Measurements from ENCODE around the gene AOPEP. TPM values are rescaled to one million over a fixed set of nuclear protein-coding genes. Genes with fewer than 3 reads are reported as not detected.

AOPEP gene
- total RNA-seq, 1 experiment from 2014 or later = 89.5 TPM

DNA sequence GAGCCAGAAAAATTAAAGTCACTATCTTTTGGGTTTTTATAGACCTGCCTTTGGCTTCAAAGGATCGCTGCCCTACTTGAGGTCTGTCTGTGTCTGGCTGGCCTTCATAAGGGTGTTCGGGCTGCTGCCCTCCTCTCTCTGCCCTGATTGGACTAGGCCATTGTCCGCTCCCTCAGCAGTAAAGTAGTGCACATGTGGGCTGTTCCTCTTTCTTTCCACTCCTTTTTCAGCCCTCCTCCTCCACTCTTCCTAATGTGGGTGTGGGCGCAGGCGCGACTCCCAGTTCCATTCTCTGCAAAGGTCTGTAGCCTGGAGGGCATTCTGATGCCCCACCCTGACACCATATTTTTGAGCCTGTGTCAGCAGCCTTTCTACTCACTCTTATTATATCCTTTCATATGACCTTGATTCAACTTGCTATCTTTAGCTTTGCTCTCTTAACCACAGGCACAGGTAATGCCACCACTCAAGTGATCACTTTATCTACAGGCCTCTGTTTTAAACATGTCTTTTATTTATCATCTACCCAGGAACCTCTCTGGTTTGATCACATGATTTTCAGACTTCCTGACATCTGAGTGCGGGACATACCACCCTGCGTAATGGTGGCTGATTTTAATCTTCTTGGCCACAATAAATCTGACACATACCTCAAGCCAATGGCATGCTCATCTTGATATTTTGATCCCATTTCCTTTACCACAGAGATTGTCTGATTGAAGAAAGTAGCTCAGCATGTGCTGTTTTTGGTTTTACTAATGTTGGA, 144.5 kb downstream of the AOPEP start:
- peaks cover 7% of the 10 kb centered on the region for H3K36me3 Mint-ChIP-seq (ENCODE audit: insufficient read depth, unreplicated experiment)
- no peaks in the 10 kb centered on the region for H3K27me3 Mint-ChIP-seq (ENCODE audit: unreplicated experiment)
- intact Hi-C loops (cut with micrococcal nuclease; ENCODE audit: unreplicated experiment) = no loop called here
- no peak for TF ChIP-seq CTCF (IDR thresholded peaks at IDR 0.05; ENCODE audit: unreplicated experiment)
- peak overlapping the region; percentile 67 for H3K27ac Mint-ChIP-seq (ENCODE audit: unreplicated experiment)
- CTCF ChIA-PET = no interaction called here
- no TSS peak for BruUV-seq (replicated peaks)
- H3K4me3 Mint-ChIP-seq (ENCODE audit: low read depth, unreplicated experiment) = no peak overlapping the region
- H3K4me1 Mint-ChIP-seq (ENCODE audit: low read depth, unreplicated experiment) = peaks cover 36% of the 10 kb centered on the region
- H3K9me3 Mint-ChIP-seq (ENCODE audit: low read depth, unreplicated experiment) = no peaks in the 10 kb centered on the region
- DNase-seq = no peak

DNA sequence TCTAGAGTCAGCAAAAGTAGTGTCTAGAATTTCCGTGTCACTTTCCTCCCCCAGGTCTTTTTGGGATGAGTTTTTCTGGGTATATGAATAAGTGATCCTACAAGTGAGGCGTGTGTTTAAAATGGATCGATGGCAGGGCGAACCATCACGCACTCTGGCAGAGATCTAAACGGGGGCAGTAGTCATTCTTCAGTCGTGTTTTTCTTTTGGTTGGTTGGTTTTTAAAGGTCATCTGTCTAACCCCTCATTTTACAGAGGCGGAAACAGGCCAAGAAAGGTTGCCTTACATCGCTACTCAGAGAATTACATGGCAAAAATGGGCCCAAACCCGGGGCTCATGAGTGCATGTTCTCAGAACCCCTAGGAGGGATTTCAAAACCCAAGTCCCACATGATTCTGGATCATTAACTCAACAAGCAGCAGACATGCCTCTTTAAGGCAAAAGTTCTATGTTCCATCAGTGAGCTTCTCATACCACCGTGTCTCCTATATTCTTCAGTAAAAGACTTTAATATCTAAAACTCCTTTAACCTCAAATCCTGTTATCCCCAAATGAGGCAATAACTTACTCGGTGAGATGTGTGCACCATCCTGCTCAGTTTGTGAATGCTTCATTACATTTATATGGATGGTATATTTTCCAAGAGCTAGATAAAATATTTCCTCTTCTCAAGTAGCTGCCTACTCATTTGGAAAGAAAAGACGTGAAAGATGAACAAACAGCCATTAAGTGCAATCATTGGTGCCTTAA, 145.8 kb downstream of the AOPEP start:
- no peaks in the 10 kb centered on the region for H3K9me3 Mint-ChIP-seq (ENCODE audit: low read depth, unreplicated experiment)
- H3K27ac Mint-ChIP-seq (ENCODE audit: unreplicated experiment) = no peak overlapping the region
- H3K27me3 Mint-ChIP-seq (ENCODE audit: unreplicated experiment) = no peaks in the 10 kb centered on the region
- intact Hi-C loops (cut with micrococcal nuclease; ENCODE audit: unreplicated experiment) = no loop called here
- no TSS peak for BruUV-seq (replicated peaks)
- DNase-seq = no peak
- CTCF ChIA-PET = interaction anchor here (0.6 kb wide), 1 partner anchor 47 kb away, joined by 3 read pairs; no protein-coding TSS in a partner anchor
- H3K36me3 Mint-ChIP-seq (ENCODE audit: insufficient read depth, unreplicated experiment) = peaks cover 7% of the 10 kb centered on the region
- H3K4me1 Mint-ChIP-seq (ENCODE audit: low read depth, unreplicated experiment) = peaks cover 36% of the 10 kb centered on the region
- H3K4me3 Mint-ChIP-seq (ENCODE audit: low read depth, unreplicated experiment) = no peak overlapping the region
- no peak for TF ChIP-seq CTCF (IDR thresholded peaks at IDR 0.05; ENCODE audit: unreplicated experiment)

GRCh38 chr9:94872891-94873511, 146.5 kb downstream of the AOPEP start:
- Mint-ChIP-seq H3K9me3 (ENCODE audit: low read depth, unreplicated experiment) (no peaks in the 10 kb centered on the region), H3K36me3 (ENCODE audit: insufficient read depth, unreplicated experiment) (peaks cover 2% of the 10 kb centered on the region), H3K27ac (ENCODE audit: unreplicated experiment) (no peak overlapping the region), H3K27me3 (ENCODE audit: unreplicated experiment) (no peaks in the 10 kb centered on the region), H3K4me1 (ENCODE audit: low read depth, unreplicated experiment) (peaks cover 36% of the 10 kb centered on the region), H3K4me3 (ENCODE audit: low read depth, unreplicated experiment) (no peak overlapping the region)
- DNase-seq = no peak
- no TSS peak for BruUV-seq (replicated peaks)
- intact Hi-C loops (cut with micrococcal nuclease; ENCODE audit: unreplicated experiment) = no loop called here
- CTCF ChIA-PET = interaction anchor here (0.6 kb wide), 1 partner anchor 23 kb away, joined by 4 read pairs; no protein-coding TSS in a partner anchor
- TF ChIP-seq CTCF (IDR thresholded peaks at IDR 0.05; ENCODE audit: unreplicated experiment) = no peak

GRCh38 chr9:94874316-94874715, 147.8 kb downstream of the AOPEP start:
- CTCF ChIA-PET = no interaction called here
- Mint-ChIP-seq H3K4me1 (ENCODE audit: low read depth, unreplicated experiment) (peaks cover 36% of the 10 kb centered on the region), H3K9me3 (ENCODE audit: low read depth, unreplicated experiment) (no peaks in the 10 kb centered on the region), H3K27ac (ENCODE audit: unreplicated experiment) (no peak overlapping the region), H3K27me3 (ENCODE audit: unreplicated experiment) (no peaks in the 10 kb centered on the region), H3K36me3 (ENCODE audit: insufficient read depth, unreplicated experiment) (no peaks in the 10 kb centered on the region), H3K4me3 (ENCODE audit: low read depth, unreplicated experiment) (no peak overlapping the region)
- intact Hi-C loops (cut with micrococcal nuclease; ENCODE audit: unreplicated experiment) = no loop called here
- no peak for DNase-seq
- no peak for TF ChIP-seq CTCF (IDR thresholded peaks at IDR 0.05; ENCODE audit: unreplicated experiment)
- BruUV-seq (replicated peaks) = no TSS peak
